NCI-H1417 treated with DMSO at 0.1 percent for 48 hours (cell line): ENCODE results near the gene ABL2.
"Not testable (repeated sequence)": the region's sequence is repeated elsewhere in the genome, so short reads cannot be mapped to it uniquely, and the experiment has no call there.

ENCODE experiments used
- DNase-seq: peaks from one replicate; lab custom pipeline; 2025; lab: John Stamatoyannopoulos, UW

The ABL2 gene

GRCh38 chr1:179229214-179230140 lies at the start of gene ABL2:
TSS of gene ABL2 (minus strand) at chr1:179229677. CDS start at chr1:179229397, 280 bp downstream.
- DNase-seq, result no peak

GRCh38 chr1:179278920-179279319 lies 49.4 kb upstream of the ABL2 start:
- DNase-seq, result no peak

GRCh38 chr1:179274424-179274823 lies 44.9 kb upstream of the ABL2 start:
- DNase-seq, result not testable (repeated sequence)

- DNase-seq, result no peak
These were observed 39.6 kb upstream of the ABL2 start for GRCh38 chr1:179269071-179269470.

- DNase-seq, result no peak
These were observed 35.0 kb upstream of the ABL2 start for GRCh38 chr1:179264507-179264906.

- DNase-seq, result no peak
These were observed 33.6 kb upstream of the ABL2 start for GRCh38 chr1:179263121-179263520.

GRCh38 chr1:179262183-179262582 lies 32.7 kb upstream of the ABL2 start:
- DNase-seq, result no peak

- no peak for DNase-seq
These were observed 24.0 kb upstream of the ABL2 start for GRCh38 chr1:179253286-179253972.

GRCh38 chr1:179252606-179253005 lies 23.1 kb upstream of the ABL2 start:
- DNase-seq, result no peak

- DNase-seq, result no peak
These were observed 22.2 kb upstream of the ABL2 start for GRCh38 chr1:179251675-179252074.

- DNase-seq, result no peak
These were observed 18.4 kb upstream of the ABL2 start for GRCh38 chr1:179247923-179248322.

GRCh38 chr1:179245426-179245825 lies 15.9 kb upstream of the ABL2 start:
- DNase-seq, result not testable (repeated sequence)

- no peak for DNase-seq
These were observed 12.1 kb upstream of the ABL2 start for GRCh38 chr1:179241530-179242097.

- no peak for DNase-seq
These were observed 7.7 kb upstream of the ABL2 start for GRCh38 chr1:179237222-179237621.

GRCh38 chr1:179234863-179235262 lies 5.4 kb upstream of the ABL2 start:
- no peak for DNase-seq

GRCh38 chr1:179231923-179232322 lies 2.4 kb upstream of the ABL2 start:
- DNase-seq, result no peak

- DNase-seq, result no peak
These were observed 1.2 kb upstream of the ABL2 start for GRCh38 chr1:179230721-179231120.

GRCh38 chr1:179230251-179230650 lies 774 bp upstream of the ABL2 start:
- DNase-seq, result no peak

GRCh38 chr1:179228783-179229213 lies 679 bp downstream of the ABL2 start:
- no peak for DNase-seq

GRCh38 chr1:179226738-179227137 lies 2.7 kb downstream of the ABL2 start:
- DNase-seq, result no peak

GRCh38 chr1:179224466-179224865 lies 5.0 kb downstream of the ABL2 start:
- DNase-seq, result not testable (repeated sequence)

- DNase-seq, result not testable (repeated sequence)
These were observed 8.4 kb downstream of the ABL2 start for GRCh38 chr1:179221121-179221520.
